ENCODE measurements around the gene TBK1.

TBK1 gene

GRCh38 chr12:64452559-64453329 lies 824 bp downstream of the TBK1 start:
- peak; percentile 82 for DNase-seq

- DNase-seq, result no peak
These were observed 3.6 kb downstream of the TBK1 start for GRCh38 chr12:64455506-64455905.

DNA sequence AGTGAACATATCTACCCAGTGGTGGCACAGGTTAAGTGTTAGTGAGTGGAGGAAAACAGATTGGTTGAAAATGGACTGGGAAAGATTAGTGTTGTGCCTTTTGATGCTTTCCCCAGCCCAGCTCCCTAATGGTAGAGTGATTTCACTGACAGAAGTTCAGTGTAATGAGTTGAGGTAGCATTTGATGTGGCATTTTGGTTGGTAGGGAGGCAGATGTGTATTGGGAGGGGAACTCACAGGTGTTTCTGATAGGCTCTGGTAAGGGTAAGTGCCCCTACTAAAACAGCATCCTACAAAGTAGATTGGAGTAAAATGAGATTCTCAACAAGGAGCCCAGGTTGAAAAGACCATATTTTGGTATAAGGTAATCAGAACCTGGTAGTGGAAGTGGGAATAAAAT lies 4.2 kb downstream of the TBK1 start:
- no peak for DNase-seq

DNA sequence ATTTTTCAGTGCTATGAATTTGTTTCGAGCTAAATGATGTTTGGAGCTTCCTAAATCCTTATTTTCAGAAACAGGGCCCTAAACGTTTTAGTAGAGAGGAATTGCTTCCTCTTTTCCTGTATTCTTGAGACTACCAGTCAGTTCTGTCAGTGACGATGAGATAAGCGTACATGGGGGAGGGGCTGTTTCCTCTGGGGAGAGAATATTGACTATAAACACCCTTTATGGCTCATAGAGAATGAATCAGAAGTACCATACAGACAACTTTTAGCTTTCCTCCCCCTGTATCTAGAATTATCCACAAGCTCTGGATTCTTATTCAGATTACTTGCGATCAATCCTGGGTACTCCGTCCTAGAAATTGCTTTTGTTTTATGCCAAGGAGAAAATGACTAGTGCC lies 5.1 kb downstream of the TBK1 start:
- peak; percentile 62 for DNase-seq

DNA sequence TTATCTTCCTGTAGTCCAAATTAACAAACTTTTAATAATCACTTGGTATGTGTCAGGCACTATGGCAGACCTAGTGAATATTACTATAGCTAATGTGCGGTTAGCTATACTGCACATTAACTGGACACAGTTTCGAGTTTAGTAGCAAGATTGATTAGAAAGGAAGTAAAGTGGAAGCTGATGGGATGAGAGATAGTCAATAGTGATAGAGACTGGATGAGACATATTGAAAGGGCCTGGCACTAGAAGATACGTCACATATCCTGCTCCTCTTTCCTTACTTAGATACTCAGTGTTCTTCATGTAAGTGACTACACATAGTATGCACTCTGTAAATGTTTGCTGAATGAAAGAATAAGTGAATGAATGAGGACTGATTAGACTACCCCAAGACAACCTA lies 5.5 kb downstream of the TBK1 start:
- DNase-seq, result no peak

GRCh38 chr12:64457923-64458322 lies 6.0 kb downstream of the TBK1 start:
- DNase-seq, result no peak

- no peak for DNase-seq
These were observed 7.5 kb downstream of the TBK1 start for GRCh38 chr12:64459394-64459891.

- peak; percentile 98 for DNase-seq
These were observed 9.9 kb downstream of the TBK1 start for GRCh38 chr12:64461634-64462414.

GRCh38 chr12:64466178-64466577 lies 14.3 kb downstream of the TBK1 start:
- DNase-seq, result no peak

GRCh38 chr12:64468966-64469365 lies 17.0 kb downstream of the TBK1 start:
- DNase-seq, result no peak

- DNase-seq, result no peak
These were observed 17.7 kb downstream of the TBK1 start for GRCh38 chr12:64469455-64470142.

- no peak for DNase-seq
These were observed 18.6 kb downstream of the TBK1 start for GRCh38 chr12:64470495-64470894.

DNA sequence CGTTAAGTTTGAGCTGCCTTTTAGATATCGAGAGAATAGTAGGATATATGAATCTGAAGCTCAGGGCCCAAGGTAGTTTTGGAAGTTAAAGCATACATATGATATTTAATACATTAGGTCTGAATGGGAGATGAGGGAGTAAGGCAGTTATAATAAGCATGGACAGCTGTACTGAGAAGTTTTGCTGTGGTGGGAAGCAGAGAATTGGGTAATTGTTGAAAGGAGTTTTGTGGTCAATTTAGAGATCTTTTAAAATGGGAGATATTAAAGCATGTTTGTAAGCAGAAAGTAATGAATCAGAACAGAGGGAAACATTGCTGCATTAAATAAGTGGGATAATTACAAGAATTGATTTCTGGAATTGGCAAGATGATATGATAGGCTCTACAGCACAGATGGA lies 21.3 kb downstream of the TBK1 start:
- DNase-seq, result no peak

GRCh38 chr12:64475518-64475917 lies 23.6 kb downstream of the TBK1 start:
- no peak for DNase-seq

GRCh38 chr12:64476844-64477243 lies 24.9 kb downstream of the TBK1 start:
- no peak for DNase-seq

GRCh38 chr12:64478661-64479060 lies 26.7 kb downstream of the TBK1 start:
- no peak for DNase-seq

- peak; percentile 80 for DNase-seq
These were observed 28.2 kb downstream of the TBK1 start for GRCh38 chr12:64480148-64480547.

DNA sequence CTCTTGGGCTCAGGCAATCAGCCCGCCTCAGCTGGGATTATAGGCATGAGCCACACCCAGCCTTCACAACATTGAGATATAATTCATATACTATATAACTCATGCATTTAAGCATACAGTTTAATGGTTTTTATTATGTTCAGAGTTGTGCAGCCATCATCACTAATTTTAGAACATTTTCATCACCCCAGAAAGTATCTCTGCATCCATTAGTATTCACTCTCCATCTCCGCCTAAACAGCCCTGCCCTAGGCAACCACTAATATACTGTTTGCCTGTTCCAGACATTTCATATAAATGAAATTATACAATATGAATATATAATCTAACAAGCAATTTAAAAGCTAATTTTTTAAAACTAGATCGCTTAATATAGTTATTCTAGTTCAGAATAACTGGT lies 34.7 kb downstream of the TBK1 start:
- no peak for DNase-seq

- DNase-seq, result no peak
These were observed 39.8 kb downstream of the TBK1 start for GRCh38 chr12:64491718-64492117.

GRCh38 chr12:64493513-64493912 lies 41.6 kb downstream of the TBK1 start:
- DNase-seq, result no peak

- no peak for DNase-seq
These were observed 43.2 kb downstream of the TBK1 start for GRCh38 chr12:64494998-64495729.

DNA sequence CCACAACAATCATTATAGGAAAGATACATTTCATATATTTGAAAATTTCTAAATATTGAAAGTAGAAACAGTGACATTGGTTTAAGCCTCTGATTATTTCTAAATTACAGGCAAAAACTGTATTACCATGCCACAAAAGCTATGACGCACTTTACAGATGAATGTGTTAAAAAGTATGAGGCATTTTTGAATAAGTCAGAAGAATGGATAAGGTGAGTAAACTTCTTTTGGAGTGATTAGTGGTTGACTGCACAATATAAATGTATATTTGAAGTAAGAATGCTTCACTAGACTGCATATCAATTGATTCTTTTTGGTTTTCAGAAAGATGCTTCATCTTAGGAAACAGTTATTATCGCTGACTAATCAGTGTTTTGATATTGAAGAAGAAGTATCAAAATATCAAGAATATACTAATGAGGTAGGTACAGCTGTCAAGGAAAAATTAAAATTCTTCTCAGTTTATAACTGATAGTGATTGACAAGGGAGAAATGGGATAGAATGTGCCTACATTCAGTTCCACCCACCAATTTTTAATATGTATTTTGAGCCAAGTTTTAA lies 45.0 kb downstream of the TBK1 start:
- DNase-seq, result no peak

DNA sequence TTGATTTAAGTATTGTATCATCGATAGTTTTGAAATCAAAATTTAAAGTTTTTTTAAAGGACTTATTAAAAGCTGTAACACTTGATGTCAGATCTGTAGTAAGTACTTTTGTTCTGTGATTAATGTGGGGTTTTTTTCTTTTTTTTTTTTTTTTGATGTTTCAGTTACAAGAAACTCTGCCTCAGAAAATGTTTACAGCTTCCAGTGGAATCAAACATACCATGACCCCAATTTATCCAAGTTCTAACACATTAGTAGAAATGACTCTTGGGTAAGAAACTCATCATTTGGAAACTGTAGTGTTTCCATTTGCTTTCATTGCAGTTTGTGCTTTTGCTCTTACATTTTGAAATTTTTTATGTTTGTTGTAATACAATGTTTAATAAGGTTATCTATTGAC lies 45.6 kb downstream of the TBK1 start:
- no peak for DNase-seq
